IMR-90 (cell line): ENCODE results near the gene FUT8. TPM values are rescaled to one million over a fixed set of nuclear protein-coding genes. Genes with fewer than 3 reads are reported as not detected.

Experiments used
- ATAC-seq: fragments of 200-7000 bp; cut with Tn5 transposase; 2 replicates; pipeline ENCODE4 v1.9.1; 2020; ENCODE audit warnings: low read depth, mild to moderate bottlenecking, moderate library complexity
- BruUV-seq: library from RNA; stranded (reverse); fragments of 400-500 nt; replicated peaks from 2 replicates; lab custom pipeline; 2021; lab: Mats Ljungman, UMichigan
- CTCF ChIA-PET: fragments of 300-600 bp; formaldehyde crosslinking; extraction: SDS; loops from one replicate; lab custom pipeline; 2021; ENCODE audit warnings: antibody characterized with exemption; lab: Yijun Ruan, JAX
- POLR2A ChIA-PET: fragments of 300-600 bp; sonication (Branson Sonifier 250); formaldehyde crosslinking; loops from one replicate; lab custom pipeline; 2022; ENCODE audit warnings: antibody characterized with exemption; ENCODE audit not compliant: unreplicated experiment; lab: Charles Lee
- DNase-seq: peaks from one replicate; pipeline ENCODE4 v3.0.0; 2013
- H2AFZ ChIP-seq: replicated peaks from 2 replicates; pipeline ENCODE3; 2013; ENCODE audit warnings: low read length, mild to moderate bottlenecking; ENCODE audit not compliant: poor library complexity
- H2AK5ac ChIP-seq: 2 replicates; pipeline ENCODE4 v1.6.1; 2013; ENCODE audit warnings: low read depth, low read length, inconsistent platforms
- H2AK9ac ChIP-seq: replicated peaks from 2 replicates; pipeline ENCODE3; 2013; ENCODE audit warnings: mild to moderate bottlenecking, low read depth, low read length, moderate library complexity; ENCODE audit not compliant: poor library complexity
- H2BK120ac ChIP-seq: 2 replicates; pipeline ENCODE4 v1.6.1; 2013; ENCODE audit warnings: low read depth, low read length, inconsistent platforms
- H2BK15ac ChIP-seq: 3 replicates; pipeline ENCODE4 v1.6.1; 2013; ENCODE audit warnings: low read depth, low read length, inconsistent platforms
- H2BK20ac ChIP-seq: 2 replicates; pipeline ENCODE4 v1.6.1; 2013; ENCODE audit warnings: low read depth, mild to moderate bottlenecking, inconsistent platforms, low read length, moderate library complexity
- H2BK5ac ChIP-seq: 2 replicates; pipeline ENCODE4 v1.6.1; 2013; ENCODE audit warnings: mild to moderate bottlenecking, low read depth, low read length, inconsistent platforms; ENCODE audit not compliant: poor library complexity, severe bottlenecking
- H3K14ac ChIP-seq: replicated peaks from 2 replicates; pipeline ENCODE4 v1.6.1; 2013; ENCODE audit warnings: low read depth, low read length, inconsistent platforms
- H3K18ac ChIP-seq: 2 replicates; pipeline ENCODE4 v1.6.1; 2013; ENCODE audit warnings: low read depth, low read length, control low read depth
- H3K23ac ChIP-seq: 2 replicates; pipeline ENCODE4 v1.6.1; 2013; ENCODE audit warnings: low read depth, low read length, inconsistent platforms
- H3K27ac ChIP-seq: 2 replicates; pipeline ENCODE4 v1.5.1; 2013; ENCODE audit warnings: mild to moderate bottlenecking, control low read depth, low read length; ENCODE audit not compliant: insufficient read depth
- H3K27me3 ChIP-seq: 2 replicates; pipeline ENCODE4 v1.6.1; 2013; ENCODE audit warnings: low read length; ENCODE audit not compliant: control insufficient read depth, insufficient read depth
- H3K36me3 ChIP-seq: 2 replicates; pipeline ENCODE4 v1.6.1; 2013; ENCODE audit warnings: low read length, mixed read lengths; ENCODE audit not compliant: control insufficient read depth, insufficient read depth
- H3K4ac ChIP-seq: 2 replicates; pipeline ENCODE4 v1.6.1; 2013; ENCODE audit warnings: low read depth, low read length, inconsistent platforms
- H3K4me1 ChIP-seq: 2 replicates; pipeline ENCODE4 v1.6.1; 2013; ENCODE audit warnings: low read length, mixed read lengths; ENCODE audit not compliant: control insufficient read depth, insufficient read depth
- H3K4me2 ChIP-seq: 2 replicates; pipeline ENCODE4 v1.6.1; 2013; ENCODE audit warnings: low read depth, mild to moderate bottlenecking, control low read depth, low read length, moderate library complexity
- H3K4me3 ChIP-seq: 2 replicates; pipeline ENCODE4 v1.5.1; 2013; ENCODE audit warnings: low read depth, mild to moderate bottlenecking, control low read depth, low read length, moderate library complexity; ENCODE audit not compliant: insufficient read depth
- H3K56ac ChIP-seq: 2 replicates; pipeline ENCODE4 v1.6.1; 2013; ENCODE audit warnings: low read length, inconsistent platforms; ENCODE audit not compliant: insufficient read depth; ENCODE audit errors: extremely low read depth
- H3K79me1 ChIP-seq, 2 experiments: 2 replicates each; pipeline ENCODE4 v1.6.1; 2013; ENCODE audit warnings: low read length in 2 of 2, inconsistent platforms in 1 of 2, low read depth in 1 of 2
- H3K9ac ChIP-seq: 2 replicates; pipeline ENCODE4 v1.6.1; 2013; ENCODE audit warnings: low read depth, low read length, control low read depth
- H3K9me1 ChIP-seq: 2 replicates; pipeline ENCODE4 v1.6.1; 2013; ENCODE audit warnings: low read length, inconsistent platforms; ENCODE audit not compliant: insufficient read depth
- H3K9me3 ChIP-seq: 2 replicates; pipeline ENCODE4 v1.6.1; 2013; ENCODE audit warnings: low read length; ENCODE audit not compliant: control insufficient read depth, insufficient read depth
- H4K20me1 ChIP-seq: 2 replicates; pipeline ENCODE4 v1.6.1; 2013; ENCODE audit warnings: low read length, inconsistent platforms; ENCODE audit not compliant: insufficient read depth
- H4K5ac ChIP-seq: 2 replicates; pipeline ENCODE4 v1.6.1; 2013; ENCODE audit warnings: mild to moderate bottlenecking, low read depth, low read length, control low read depth
- H4K8ac ChIP-seq, 2 experiments: 2 replicates each; pipeline ENCODE4 v1.6.1; 2013; ENCODE audit warnings: low read depth in 2 of 2, low read length in 2 of 2, control low read depth in 1 of 2, inconsistent platforms in 1 of 2
- H4K91ac ChIP-seq: 2 replicates; pipeline ENCODE4 v1.6.1; 2013; ENCODE audit warnings: low read depth, low read length, inconsistent platforms; ENCODE audit not compliant: insufficient read depth
- FOS ChIP-seq: fragments of 150-350 bp; IDR thresholded peaks from 2 replicates; pipeline ENCODE4 v1.6.1; 2016; ENCODE audit warnings: low read depth, low read length
- MXI1 ChIP-seq: IDR thresholded peaks from 2 replicates; pipeline ENCODE4 v1.6.1; 2012; ENCODE audit warnings: low read depth, mild to moderate bottlenecking, low read length, moderate library complexity, borderline replicate concordance
- POLR2A ChIP-seq: IDR thresholded peaks from 2 replicates; pipeline ENCODE4 v1.6.1; 2012; ENCODE audit warnings: mild to moderate bottlenecking, low read depth, low read length
- RCOR1 ChIP-seq: IDR thresholded peaks from 2 replicates; pipeline ENCODE4 v1.6.1; 2012; ENCODE audit warnings: mild to moderate bottlenecking, low read length, improper control_type of control experiment; ENCODE audit not compliant: insufficient replicate concordance
- SMC3 ChIP-seq: fragments of 150-350 bp; IDR thresholded peaks from 2 replicates; pipeline ENCODE4 v1.6.1; 2016; ENCODE audit warnings: low read depth, mild to moderate bottlenecking, antibody characterized with exemption, low read length, moderate library complexity
- WGBS, 2 experiments: methylation state at CpG; one replicate each; pipeline versions ENCODE4 v1.1.5 to v1.1.7; 2013; ENCODE audit warnings: missing lambda C conversion rate in 2 of 2; ENCODE audit not compliant: insufficient read length in 1 of 2; ENCODE audit errors: extremely low coverage in 2 of 2; 5-methylcytosine and 5-hydroxymethylcytosine counted together
- dilution Hi-C: fragments of 300-500 bp; cut with HindIII; formaldehyde crosslinking; loops from one replicate; pipeline ENCODE4 v1.14.3; 2018; ENCODE audit warnings: low sequenced_read_pairs; ENCODE audit not compliant: unreplicated experiment
- in situ Hi-C: fragments of 300-500 bp; cut with MboI; formaldehyde crosslinking; loops from 3 replicates; pipeline ENCODE4 v1.14.3; 2019; ENCODE audit warnings: low sequenced_read_pairs, inconsistent platforms, mixed read lengths
- intact Hi-C: fragments of 100-400 bp; cut with micrococcal nuclease; formaldehyde crosslinking; loops from 2 replicates; pipeline ENCODE4 v1.10.0; 2022
- polyA plus RNA-seq, 3 experiments: library from polyadenylated mRNA; depleted of rRNA; stranded (reverse); fragments of >200 nt; gene quantifications; 2 replicates each; pipeline ENCODE4 v1.2.3, GENCODE V29; 2012; ENCODE audit warnings: low replicate concordance in 1 of 3
- total RNA-seq: library from RNA; depleted of rRNA; stranded (reverse); fragments of >200 nt; gene quantifications from 2 replicates; pipeline ENCODE4 v1.2.3, GENCODE V29; 2012

The FUT8 gene
- total and polyA plus RNA-seq, 2 of the 4 experiments (the other 2 are of a cell fraction), result 15.6 to 72.9 TPM

- no TSS peak for BruUV-seq
- ChIA-PET CTCF (interaction anchor here (0.5 kb wide), 1 partner anchor 189 kb away, joined by 3 read pairs; no protein-coding TSS in a partner anchor), POLR2A (no interaction called here)
- no peak overlapping the region for H3K9ac ChIP-seq
- no peak overlapping the region for H4K5ac ChIP-seq
- H3K36me3 ChIP-seq, result no peaks in the 10 kb centered on the region
- no peak overlapping the region for H3K27ac ChIP-seq
- in situ Hi-C loops, result no loop called here
- no peak overlapping the region for H2BK15ac ChIP-seq
- no peak overlapping the region for H2AFZ ChIP-seq
- H2BK5ac ChIP-seq, result peak overlapping the region; percentile 43
- H2BK120ac ChIP-seq, result no peak overlapping the region
- no peak overlapping the region for H3K56ac ChIP-seq
- 57% methylated on average over 1 of the region's 14 CpGs; no CpG with 5 or more reads in 1 of the 2 experiments for WGBS, 2 experiments
- H3K23ac ChIP-seq, result no peak overlapping the region
- dilution Hi-C loops, result no loop called here
- no peaks in the 10 kb centered on the region for H3K9me3 ChIP-seq
- H3K14ac ChIP-seq, result no peak overlapping the region; the same call in 1 of the 2 replicates
- H3K4me1 ChIP-seq, result no peaks in the 10 kb centered on the region
- H3K4ac ChIP-seq, result no peak overlapping the region
- H4K20me1 ChIP-seq, result no peaks in the 10 kb centered on the region; the same call in 1 of the 2 replicates
- H3K18ac ChIP-seq, result no peak overlapping the region
- H4K91ac ChIP-seq, result no peak overlapping the region
- H3K4me3 ChIP-seq, result no peak overlapping the region
- H2BK20ac ChIP-seq, result no peak overlapping the region
- no peak for TF ChIP-seq RCOR1
- no peak for TF ChIP-seq POLR2A
- TF ChIP-seq MXI1, result no peak
- no peak for TF ChIP-seq SMC3
- no peak for TF ChIP-seq FOS
- no peak overlapping the region for H3K4me2 ChIP-seq
- H2AK9ac ChIP-seq, result peak overlapping the region; percentile 79
- H3K9me1 ChIP-seq, result peaks cover 2% of the 10 kb centered on the region; the same call in 1 of the 2 replicates
- peaks cover 4% of the 10 kb centered on the region for H3K27me3 ChIP-seq
- intact Hi-C loops, result no loop called here
- ATAC-seq, result peak; percentile 49; the same call in 1 of the 2 replicates
- H2AK5ac ChIP-seq, result no peak overlapping the region
- no peaks in the 10 kb centered on the region for H3K79me1 ChIP-seq
- H4K8ac ChIP-seq, result no peak overlapping the region
- peak; percentile 45 for DNase-seq
Measured at GRCh38 chr14:65791191-65791981, 378.9 kb downstream of the FUT8 start.
